NCI-H748 treated with DMSO at 0.1 percent for 48 hours (cell line): ENCODE measurements around the gene MED17.
"Not testable (repeated sequence)": the region's sequence is repeated elsewhere in the genome, so short reads cannot be mapped to it uniquely, and the experiment has no call there.

Experiments
- DNase-seq: peaks from one replicate; lab custom pipeline; 2025; lab: John Stamatoyannopoulos, UW

Gene MED17, protein sequence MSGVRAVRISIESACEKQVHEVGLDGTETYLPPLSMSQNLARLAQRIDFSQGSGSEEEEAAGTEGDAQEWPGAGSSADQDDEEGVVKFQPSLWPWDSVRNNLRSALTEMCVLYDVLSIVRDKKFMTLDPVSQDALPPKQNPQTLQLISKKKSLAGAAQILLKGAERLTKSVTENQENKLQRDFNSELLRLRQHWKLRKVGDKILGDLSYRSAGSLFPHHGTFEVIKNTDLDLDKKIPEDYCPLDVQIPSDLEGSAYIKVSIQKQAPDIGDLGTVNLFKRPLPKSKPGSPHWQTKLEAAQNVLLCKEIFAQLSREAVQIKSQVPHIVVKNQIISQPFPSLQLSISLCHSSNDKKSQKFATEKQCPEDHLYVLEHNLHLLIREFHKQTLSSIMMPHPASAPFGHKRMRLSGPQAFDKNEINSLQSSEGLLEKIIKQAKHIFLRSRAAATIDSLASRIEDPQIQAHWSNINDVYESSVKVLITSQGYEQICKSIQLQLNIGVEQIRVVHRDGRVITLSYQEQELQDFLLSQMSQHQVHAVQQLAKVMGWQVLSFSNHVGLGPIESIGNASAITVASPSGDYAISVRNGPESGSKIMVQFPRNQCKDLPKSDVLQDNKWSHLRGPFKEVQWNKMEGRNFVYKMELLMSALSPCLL

DNA sequence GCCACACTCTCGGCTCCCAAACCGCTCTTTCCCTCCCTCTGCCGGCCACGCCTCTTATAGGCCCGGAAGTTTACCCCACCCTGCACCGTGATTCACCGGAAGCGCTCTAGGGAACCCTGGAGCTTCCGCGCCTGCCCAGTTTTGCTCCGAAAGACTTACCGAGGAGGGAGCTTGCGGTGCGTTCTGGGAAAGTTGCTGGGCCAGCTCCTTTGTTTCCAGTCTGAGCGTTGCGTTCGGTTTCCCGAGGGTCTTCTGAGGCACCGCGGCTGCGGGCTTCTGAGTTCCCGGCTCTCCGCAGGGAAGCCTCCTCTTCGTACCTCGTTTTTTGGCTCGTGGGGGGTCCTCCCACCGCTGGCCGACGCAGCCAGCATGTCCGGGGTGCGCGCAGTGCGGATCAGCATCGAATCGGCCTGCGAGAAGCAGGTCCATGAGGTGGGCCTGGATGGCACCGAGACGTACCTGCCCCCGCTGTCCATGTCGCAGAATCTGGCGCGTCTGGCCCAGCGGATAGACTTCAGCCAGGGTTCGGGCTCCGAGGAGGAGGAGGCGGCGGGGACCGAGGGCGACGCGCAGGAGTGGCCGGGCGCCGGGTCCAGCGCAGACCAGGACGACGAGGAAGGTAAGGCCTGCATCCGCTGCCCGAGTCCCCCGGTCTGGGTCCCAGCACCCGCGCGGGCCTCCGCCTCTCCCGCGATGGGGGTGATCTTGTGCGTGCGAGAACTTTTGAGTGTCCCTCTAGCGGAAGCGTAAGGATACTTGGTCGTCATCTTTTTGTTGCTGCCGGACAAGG is at the start of gene MED17:
MED17 (plus strand) TSS at position 138 of the 790 bp plus-strand sequence; CDS start at position 370, 232 bp downstream.
- DNase-seq = peak; percentile 84

DNA sequence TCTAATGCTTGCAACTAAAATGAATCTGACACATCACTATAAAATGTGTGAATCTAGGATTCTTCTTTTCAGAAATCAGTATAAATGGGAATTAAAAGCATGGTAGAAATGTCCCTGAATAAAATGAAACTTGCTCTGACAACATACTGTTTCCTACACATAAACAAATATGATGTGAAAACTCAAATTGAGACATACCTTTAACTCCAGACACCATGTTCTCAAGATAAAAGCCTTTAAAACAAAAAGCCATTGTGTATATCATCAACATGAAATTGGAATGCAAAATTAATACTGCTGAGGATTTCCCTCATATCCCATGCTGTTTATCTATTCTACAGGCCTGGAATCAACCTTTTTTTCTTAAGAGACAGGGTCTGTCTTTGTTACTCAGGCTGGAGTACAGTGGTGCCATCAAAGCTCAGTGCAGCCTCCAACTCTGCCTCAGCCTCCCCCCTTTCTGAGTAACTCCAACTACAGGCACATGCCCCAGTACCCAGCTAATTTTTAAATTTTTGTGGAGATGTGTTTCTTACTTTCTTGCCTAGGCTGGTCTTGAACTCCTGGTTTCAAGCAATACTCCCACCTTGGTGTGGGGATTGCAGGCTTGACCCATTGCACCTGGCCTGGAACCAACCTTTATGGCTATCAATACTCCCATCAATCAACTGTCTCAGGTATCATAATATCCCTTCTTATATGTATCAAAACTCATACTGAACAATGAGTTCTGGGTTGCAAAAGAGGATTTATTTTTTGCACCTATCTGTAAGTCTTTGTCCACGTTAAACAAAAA is 49.5 kb upstream of the MED17 start:
- no peak for DNase-seq

DNA sequence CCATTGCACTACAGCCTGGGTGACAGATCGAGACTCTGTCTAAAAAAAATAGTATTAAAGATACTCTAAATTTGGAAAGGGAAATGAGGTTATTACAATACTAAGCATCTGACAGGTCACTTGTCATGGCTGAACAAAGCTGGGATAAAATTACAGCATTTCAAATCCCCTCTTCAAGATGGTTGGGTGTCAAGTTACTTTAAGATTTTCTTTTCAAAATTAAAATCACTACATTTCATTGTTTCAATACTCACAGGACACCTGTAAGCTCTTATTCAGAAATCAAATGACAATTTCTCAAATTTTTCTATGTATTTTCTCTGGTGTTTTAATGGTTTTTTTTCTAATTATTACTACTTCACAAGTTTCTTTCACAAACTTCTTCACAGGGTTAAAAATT is 48.5 kb upstream of the MED17 start:
- DNase-seq = no peak

DNA sequence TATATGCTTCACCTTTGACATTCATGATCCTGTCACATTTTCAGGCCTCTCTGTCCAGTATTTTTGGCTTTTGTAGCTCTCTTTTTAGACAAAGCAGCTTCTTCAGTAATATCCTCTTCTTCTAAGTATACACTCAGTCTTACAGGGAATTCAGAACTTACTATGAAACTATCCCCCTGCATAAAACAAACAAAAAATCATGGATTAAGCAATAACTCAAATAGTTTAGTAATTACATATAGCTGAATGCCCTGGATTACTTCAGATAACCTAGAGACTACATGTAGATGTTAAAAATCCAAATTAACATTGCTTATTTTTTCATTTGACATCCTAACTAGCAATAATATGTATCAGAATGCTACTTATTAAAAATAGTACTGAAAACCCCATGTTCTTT is 48.0 kb upstream of the MED17 start:
- DNase-seq = no peak

DNA sequence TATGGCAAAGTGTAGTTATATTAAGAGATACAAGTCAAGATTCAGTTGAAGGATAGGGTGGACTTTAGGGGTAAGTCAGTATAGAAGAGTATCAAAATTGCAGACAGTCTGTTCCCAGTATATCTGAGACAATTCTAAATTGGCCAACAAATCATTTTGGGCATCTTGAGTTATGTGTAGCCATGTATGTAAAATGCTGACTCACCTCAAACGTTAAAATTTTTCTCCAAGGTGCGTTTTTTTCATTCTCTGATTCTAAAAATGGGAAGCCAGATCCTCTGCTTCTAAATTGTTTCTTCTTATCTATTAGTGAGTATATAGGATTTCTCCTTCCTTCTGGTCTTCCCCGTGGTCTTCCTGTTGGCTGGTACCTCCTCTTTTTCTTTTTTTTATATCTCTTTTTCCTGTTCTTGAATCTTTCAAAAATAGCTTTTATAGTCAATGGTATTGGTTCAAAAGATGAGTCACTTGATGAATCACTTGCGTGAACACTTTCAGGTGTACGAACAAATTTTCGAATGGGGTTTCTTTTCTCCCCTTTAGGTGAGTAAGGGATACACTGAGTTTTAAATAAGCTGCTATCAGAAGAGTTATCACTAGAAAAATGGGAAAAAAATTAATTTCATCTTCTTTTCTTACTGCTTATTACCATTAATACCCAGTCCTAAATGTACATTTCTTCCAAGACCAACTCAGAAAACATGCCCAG is 46.0 kb upstream of the MED17 start:
- DNase-seq = no peak

DNA sequence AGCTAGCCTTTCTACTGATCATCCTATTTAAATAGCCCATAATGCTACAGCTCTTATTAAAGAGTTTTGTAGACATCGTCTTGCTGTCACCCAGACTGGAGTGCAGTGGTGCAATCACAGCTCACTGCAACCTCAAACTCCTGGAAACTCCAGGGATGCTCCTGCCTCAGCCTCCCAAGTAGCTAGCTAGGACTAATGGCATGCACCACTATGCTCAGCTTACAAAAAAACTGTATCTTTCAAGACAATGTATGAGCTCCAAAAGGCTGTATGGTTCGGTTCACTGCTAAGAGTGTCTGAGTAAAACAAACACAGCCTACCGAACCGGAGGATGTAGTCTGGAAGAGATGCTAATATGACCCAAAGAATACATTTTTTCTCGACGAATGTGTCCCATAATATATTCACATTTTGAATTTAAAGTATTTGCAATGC is 45.4 kb upstream of the MED17 start:
- no peak for DNase-seq

DNA sequence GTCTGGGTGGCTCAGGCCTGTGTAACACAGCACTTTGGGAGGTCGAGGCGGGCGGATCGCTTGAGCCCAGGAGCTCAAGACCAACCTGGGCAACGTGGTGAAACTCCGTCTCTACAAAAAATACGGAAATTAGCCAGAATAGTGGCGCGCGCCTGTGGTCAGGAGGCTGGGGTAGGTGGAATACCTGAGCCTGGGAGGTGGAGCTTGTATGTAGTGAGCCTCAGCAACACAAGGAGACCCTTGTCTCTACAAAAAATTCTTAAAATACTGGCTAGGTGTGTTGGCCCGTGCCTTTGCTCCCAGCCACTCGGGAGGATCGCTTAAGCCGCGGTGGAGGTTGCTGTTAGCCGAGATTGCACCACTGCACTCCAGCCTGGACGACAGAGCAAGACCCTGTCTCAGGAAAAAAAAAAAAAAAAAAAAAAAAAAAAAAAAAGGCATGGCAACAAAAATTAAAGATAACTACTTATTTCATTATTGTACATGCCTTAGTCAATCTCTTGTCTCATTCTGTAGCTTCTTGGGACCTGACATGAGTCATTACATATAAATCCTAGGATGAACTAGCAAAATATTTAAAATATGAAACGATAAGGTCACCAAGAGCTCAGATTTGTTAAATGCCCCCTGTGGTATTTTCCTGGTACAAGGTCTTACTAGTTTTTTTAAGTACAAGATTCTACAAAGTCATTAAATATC is 43.9 kb upstream of the MED17 start:
- no peak for DNase-seq

DNA sequence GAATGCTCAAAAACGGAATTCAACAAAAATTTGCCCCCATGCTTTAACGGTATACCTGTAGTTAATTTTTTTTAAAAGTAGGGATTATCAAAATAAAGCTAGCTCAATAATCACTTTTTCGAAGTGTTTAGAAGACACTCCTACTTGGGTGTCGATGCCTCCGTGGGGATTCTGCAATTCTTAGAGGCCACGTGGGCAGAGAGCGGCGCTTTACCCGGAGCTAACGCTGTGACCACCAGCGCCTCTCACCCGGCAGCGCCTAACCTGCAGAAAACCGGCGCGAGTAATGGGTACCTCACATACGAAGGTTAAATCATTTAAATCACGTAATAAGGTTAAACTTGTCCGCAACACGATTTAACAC is 43.4 kb upstream of the MED17 start:
- DNase-seq = no peak

DNA sequence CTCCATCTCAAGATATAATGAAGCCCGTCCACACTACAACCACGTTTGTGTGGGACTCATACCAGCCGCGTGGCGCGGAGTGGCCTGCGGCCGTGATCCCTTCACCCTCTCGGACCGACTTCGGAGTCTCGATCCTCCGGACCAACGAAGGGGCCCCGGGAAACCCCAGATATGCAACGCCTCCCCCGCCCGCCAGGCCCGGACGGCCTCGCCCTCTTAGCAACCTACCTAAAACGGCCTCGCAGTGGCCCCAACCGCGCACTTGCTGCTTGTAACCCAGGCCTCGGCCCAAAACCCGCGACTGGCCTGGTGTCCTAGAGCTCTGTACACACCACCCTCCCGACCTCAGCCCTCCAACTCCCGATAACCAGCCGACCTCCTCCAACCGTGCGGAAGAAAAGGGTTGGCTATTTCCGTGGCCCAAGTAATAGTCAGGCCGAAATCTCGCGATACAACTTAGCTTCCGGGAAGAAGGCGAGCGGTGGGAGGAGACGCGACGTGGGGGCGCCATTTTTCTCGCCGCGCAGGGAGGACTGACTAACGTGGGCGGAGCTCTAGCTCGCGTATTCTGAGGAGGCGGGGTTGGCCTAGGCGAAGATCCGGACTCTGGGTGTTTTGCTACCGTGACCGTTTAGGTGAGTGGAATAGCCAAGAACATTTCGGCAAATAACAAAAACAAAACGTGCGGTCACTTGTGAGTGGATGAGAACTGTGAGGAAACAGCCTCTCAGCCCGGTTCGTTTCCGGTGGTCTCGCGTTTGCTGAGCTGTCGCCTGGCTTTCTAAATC is 42.8 kb upstream of the MED17 start, which contains the start of the genes C11orf54 and TAF1D:
C11orf54 (plus strand) TSS at position 579 of the 788 bp plus-strand sequence. CDS start 5,722 bp downstream, outside the sequence.
TAF1D (minus strand) TSS at position 402 of the 788 bp plus-strand sequence. CDS start 2,191 bp downstream, outside the sequence.
- peak; percentile 86 for DNase-seq

DNA sequence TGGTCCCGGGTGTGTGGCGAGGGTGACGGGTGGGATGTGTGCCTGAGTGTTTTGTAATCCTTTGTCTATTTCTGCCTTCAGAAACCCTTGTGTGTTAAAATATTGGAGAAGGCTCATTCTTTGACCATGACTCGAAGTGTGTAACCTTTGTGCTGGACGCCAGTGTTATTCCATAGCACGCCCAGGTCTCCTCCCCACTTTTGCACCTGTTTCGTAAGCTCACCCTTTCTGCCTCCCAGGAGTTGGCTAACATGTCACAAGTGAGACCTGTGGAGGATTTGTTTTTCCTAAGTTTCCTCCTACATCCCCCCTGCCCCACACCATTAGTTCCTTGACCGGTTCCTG is 42.2 kb upstream of the MED17 start:
- DNase-seq = no peak

DNA sequence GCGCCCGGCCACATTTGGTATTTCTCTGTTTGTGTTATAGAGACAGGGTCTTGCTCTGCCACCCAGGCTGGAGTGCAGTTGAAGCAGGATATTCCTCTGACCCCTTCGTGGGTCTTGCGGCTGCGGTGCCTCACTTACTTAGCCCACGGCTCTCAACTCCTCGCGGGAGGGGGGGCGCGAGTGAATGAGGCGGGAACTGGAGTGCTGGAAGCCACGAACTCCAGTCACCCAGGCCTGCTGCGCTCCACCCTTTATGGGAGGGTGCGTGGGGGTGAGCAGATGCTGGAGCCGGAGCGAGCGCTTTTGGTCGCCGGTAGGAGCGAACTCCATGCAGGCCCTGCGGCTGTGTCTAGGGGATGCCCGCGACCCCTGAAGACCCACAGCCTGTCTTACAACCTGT is 40.8 kb upstream of the MED17 start:
- DNase-seq = no peak

DNA sequence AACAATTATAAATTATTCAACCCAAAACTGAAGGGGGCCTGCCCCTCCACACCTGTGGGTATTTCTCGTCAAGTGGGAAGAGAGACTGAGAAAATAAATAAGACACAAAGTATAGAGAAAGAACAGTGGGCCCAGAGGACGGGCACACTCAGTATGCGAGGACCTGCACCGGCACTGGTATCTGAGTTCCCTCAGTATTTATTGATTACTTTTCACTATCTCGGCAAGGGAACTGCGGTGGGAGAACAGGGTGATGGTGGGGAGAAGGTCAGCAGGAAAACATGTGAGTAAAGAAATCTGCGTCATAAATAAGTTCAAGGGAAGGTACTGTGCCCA is 39.4 kb upstream of the MED17 start:
- DNase-seq = no peak

DNA sequence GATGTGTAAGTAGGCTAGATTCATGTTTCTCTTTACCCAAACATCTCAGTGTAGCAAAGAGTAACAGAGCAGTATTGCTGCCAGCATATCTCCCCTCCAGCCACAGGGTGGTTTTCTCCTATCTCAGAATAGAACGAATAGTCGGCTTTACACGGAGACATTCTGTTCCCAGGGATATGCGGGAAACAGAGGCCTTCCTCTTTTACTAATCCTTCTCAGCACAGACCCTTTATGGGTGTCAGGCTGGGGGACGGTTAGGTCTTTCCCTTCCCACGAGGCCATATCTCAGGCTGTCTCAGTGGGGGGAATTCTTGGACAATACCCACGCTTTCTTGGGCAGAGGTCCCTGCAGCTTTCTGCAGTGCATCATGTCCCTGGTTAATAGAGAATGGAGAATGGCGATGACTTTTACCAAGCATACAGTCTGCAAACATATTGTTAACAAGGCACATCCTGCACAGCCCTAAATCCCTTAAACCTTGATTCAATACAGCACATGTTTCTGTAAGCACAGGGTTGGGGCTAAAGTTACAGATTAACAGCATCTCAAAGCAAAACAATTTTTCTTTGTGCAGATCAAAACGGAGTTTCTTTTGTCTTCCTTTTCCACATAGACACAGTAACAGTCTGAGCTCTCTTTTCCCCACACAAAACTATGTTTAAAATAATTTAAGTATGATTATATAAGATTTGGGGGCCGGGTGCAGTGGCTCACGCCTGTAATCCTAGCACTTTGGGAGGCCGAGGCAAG is 38.9 kb upstream of the MED17 start:
- not testable (repeated sequence) for DNase-seq

DNA sequence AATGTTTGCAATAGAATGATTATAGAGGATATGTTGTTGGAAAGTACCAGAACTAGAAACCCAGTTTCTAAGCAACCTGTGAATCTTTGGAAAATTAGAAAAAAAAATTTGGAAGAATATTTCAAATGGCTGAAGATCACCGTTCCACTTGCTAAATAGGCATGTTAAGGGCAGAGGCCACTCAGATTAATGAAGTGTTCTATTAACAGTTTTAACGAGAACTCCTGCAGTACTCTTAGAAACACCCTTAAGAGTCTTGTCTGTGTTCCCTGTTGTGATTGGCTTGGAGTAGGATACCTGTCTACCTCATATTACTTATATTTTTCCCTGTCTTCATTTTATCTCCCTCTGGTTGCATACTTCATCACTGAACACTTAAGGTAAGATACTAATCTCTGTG is 38.0 kb upstream of the MED17 start:
- DNase-seq = no peak

DNA sequence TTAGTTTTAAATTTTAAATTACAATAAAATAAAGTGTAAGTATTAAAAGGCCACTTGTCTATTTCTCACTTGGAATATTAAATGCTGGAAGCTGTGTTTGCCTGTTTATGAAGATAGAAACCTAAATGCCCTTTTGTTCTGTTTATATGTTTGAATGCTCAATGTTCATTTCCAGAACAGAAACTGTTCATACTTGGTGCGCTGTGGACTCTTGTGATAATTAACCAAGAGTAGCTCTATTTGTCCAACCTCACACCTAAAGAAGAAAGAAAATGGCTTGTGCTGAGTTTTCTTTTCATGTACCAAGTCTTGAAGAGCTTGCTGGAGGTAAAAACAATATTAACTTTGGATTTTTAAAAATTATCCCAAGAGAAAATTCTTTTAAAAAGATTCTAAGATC is 37.0 kb upstream of the MED17 start:
- no peak for DNase-seq

DNA sequence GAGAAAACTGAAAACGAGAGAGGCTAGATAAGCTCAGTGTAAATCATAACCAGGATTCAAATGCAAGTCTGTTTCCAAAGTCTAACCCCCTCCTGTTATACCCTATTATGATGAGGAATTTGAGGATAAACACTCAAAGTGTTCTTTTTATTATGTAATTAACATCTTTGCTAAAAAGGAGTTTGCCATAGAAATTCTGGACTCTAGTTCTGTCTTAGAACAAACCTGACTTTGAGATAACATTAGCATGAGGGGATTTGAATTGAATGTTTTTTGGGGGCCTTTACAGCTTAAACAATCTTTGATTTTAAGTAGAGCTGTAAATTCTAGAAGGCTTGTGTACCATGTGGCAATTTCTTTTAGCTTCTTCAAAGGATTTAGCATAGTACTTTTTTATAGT is 33.1 kb upstream of the MED17 start:
- no peak for DNase-seq

DNA sequence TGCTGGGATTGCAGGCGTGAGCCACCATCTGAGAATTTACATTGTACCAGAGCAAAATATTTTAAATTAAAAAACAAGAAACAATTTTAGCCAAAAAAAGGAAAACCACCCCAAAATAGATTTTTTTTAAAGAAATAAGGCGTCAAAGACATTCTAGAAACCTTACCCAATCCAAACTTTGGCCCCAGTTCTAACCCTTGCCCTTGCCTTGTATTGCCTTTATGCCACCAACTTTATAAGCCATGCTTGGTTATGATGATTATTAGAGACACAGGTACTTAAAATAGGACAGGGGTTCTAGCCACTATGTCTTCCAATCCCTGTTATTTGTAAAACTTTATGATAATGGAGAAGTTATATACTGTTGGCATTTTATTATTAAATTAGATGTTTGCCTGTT is 30.8 kb upstream of the MED17 start:
- no peak for DNase-seq

DNA sequence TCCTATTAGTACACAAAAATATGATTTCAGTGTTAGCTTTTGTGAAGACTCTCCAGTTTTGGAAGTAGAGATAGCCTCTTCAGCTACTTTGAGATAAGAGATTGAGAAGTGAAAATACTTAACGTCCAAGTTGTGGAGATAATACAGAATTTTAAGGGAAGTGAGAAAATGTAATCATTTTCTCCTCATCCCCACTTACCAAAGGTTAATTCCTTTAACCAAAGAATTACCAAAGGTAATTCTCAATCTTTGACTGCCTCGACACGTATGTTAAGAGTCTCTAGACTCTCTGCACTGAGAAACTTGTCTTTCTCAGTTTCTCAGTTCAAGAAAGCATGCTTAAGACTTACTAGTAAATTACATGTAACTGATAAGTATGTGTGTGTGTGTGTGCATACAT is 27.3 kb upstream of the MED17 start:
- DNase-seq = no peak

DNA sequence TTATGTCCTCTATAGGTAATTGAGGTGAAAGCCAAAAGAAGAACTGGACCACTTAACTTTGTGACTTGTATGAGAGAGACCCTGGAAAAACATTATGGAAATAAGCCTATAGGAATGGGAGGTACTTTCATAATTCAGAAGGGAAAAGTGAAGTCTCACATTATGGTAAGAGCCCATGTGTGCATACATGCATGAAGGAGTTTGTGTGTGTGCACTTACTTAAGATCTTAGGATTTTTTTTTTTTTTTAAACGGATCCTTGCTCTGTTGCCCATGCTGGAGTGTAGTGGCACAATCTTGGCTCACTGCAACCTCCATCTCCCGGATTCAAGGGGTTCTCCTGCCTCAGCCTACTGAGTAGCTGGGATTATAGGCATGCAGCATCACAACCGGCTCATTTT is 26.8 kb upstream of the MED17 start:
- DNase-seq = no peak
